GM19328 (cell line): Measurements from ENCODE around the gene NADK2.

Source experiments
- ATAC-seq: cut with Tn5 transposase; IDR thresholded peaks from one replicate; pipeline ENCODE4 v1.9.1; 2021; ENCODE audit warnings: mild to moderate bottlenecking, moderate library complexity; ENCODE audit not compliant: unreplicated experiment

Gene NADK2

DNA sequence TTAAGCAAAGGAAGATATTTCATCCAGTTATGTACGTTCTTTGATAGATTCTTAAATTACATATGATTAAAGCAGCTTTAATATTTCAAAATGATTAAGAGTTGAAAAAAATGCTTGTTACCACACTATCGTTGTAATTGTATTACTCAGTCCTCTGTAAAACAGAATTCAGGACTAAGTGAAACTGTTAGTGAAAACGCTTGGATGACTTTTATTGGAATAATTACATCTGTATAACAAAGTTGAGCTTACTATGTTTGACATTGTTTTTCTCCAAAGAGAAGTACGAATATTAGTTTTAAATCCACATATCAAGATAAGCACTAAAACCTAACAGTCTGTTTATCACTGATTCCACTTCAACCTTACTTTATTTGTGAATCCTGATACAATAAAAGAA lies 8.7 kb upstream of the NADK2 start:
- no peak for ATAC-seq

- no peak for ATAC-seq
Measured at GRCh38 chr5:36246036-36246800, 4.5 kb upstream of the NADK2 start.

- no peak for ATAC-seq
Measured at GRCh38 chr5:36244076-36244475, 2.4 kb upstream of the NADK2 start.

DNA sequence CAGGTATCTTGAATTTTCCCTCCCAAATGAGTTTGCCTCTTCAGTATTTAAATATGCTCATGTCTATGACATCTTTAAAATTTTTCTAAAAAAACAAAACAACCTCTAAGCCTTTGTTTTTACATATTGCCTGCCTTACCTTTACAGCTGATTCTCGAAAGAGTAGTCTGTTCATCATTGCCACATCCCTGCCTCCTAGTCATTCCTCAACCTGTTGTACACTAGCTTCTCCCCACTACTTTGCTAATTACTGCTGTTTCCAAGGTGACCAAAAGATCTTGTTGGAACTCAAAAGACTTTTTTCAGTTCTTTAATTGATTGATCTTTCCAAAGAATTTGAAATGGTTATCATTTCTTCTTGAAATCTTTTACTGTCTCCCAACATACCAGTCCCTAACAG lies 1.9 kb upstream of the NADK2 start:
- ATAC-seq, result no peak

- ATAC-seq, result no peak
Measured at GRCh38 chr5:36242534-36243485, 1.1 kb upstream of the NADK2 start.

- ATAC-seq, result no peak
Measured at GRCh38 chr5:36240779-36241630, 720 bp downstream of the NADK2 start.

DNA sequence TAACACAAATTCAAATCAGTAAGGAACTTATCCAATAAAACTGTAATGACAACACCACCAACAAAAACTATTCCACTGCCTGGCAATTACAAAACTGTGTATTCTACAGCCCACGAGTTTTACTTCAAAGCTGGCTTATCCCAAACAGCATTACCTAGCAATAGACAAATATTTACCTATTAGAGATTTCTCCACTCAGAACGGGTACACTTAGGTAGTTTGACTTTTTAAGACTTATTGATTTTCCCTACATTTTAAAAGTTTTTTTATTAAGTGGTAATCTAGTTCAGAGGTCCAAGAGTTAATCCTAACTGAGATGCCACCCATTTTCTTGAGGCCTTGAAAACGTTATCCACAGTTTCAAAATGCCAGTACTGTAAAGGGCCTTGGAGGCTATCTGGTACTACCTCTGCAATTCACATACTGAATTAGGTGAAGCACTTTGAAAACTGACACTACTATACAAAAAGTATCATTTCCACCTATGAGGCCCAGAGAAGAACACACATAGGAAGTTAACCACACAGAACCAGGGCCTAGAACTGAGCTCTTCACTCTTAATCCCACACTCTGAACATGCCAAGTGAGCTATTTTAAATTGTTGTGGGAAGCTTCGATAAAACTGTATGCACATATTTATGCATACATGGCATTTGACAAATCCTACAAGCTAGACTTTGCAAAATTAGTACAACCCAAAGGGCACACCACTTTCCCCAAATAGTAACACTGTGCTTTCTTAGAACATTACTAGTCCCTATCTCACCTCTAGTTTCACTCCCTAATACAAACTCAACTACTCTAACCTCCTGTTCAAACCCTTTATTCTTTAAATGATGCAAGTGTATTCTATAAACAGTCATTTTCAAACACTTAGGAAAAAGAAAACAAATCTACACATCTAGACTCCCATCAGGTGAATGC lies 2.1 kb downstream of the NADK2 start:
- no peak for ATAC-seq

DNA sequence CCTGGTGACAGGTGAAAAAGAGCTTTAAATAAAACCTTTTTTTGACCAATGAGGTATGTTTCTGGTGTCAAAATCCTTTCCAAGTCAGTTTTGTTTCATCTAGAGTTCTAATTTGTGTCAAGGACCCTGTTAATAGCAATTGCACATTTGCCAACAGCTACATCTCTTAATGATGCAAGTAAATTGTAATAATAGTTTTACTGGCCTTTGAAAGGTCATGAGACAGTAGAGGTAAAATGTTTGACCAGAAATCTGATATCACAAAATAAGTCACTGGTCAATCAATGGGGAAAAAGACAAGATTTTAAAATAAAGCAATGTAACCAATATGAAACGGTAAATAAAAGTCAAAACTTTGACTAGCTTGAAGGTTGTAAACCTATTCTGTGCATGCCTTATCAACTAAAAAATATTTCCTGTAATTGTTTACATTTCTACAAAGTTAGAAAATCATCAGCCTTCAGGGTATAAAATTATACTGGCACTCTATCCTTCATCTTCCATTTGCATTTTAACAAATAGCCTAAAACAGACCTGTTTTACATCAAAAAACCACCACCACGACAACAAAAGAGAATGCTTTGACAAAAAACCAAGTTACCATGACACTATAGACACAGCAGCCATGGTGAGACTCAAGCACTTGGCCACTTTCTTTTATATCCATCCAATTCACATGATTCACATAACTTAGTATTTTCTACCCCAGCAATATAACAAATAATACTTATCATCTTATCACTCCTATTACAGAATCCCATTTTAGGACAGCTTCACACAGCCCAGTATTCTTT lies 3.0 kb downstream of the NADK2 start:
- ATAC-seq, result no peak

DNA sequence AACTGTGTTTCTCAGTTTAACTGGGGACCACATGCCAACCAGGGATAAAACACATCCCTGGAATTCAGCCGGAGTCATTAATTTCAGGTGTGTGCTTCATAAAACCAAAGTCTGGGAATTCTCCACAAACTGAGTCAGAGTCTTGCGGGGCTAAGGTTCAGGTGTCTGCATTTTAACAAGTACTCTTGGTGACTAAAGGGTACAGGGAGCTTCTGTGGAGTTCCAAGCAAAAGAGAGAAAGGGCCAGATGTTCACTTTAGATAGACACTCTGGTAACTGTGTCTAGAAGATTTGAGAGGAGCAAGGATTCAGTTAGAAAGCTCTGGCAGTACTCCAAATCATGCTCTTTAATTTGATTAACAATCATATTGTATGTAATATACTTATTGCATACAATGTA lies 4.0 kb downstream of the NADK2 start:
- ATAC-seq, result no peak

DNA sequence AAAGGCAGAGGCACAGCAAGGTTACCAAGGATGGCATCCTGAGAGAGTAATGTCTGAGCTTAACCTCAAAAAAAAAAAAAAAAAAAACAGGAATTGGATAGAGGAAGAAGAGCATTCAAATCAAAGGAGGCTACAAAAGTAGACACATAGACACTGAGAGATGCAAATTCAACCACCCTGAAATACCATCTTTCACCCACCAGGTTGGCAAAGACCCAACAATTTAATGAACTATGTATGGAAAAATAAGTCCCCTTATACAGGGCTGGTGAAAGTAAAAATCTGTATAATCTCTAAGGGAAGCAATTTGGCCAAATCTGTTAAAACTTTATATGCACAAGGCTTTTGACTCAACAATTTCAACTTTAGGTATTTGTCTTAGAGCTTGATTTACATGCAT lies 4.9 kb downstream of the NADK2 start:
- ATAC-seq, result no peak

DNA sequence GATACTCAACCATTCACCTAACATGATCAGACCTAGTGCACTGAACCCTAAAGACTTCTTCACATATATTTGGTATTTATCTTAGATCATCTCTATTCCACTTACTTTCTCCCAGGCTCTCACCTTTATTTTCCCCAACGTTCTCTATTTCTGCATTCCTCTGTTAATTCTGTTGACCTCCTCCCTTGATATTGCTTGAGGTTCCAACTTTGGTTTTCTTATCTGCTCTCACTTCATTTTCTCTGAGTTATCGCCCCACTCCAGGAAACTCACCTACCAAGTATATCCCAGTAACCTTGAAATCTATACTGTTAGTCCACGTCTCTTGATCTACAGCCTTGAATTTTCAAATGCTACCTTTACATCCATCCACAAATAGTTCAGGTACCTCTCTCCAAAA lies 9.2 kb downstream of the NADK2 start:
- no peak for ATAC-seq

DNA sequence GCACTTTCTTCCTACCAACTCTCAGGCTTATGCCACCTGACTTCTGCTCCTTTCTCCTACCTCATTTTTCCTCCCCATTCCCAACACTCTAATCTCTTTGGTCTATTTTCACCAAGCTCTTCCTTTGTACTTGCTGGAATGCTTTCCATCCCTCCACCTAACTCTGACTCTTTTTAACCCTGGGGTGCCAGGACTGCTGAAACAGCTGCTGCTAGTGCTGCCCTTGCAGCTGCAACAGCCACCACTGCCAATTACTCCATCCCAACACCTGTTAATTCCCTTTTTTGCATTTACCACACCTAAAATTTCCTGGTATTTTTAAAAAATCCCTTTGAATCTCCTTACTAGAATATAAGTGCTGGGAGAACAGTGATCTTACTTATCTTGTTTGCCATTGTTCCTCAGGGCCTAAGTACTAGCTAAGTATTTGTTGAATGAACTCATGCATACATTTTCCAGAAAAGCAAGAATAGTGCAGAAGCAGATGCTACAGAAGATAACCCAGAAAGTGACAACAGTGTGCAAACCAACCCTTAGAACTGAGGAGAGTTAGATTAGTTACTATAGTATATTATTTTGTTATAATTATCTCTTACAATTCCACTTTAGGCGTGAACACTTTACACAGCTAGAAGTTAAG lies 11.5 kb downstream of the NADK2 start:
- ATAC-seq, result no peak

DNA sequence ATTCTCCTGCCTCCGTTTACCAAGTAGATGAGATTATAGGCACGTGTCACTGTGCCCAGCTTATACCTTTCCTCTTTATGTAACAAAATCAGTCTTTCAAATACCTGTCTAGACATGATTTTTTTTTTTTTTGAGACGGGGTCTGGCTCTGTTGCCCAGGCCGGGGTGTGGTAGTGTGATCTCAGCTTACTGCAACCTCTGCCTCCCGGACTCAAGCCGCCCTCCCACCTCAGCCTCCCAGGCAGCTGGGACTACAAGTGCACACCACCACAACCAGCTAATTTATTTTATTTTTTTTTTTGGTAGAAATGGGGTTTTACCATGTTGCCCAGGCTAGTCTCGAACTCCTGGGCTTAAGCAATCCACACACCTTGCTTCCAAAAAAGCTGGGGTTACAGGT lies 13.2 kb downstream of the NADK2 start:
- ATAC-seq, result no peak

- no peak for ATAC-seq
Measured at GRCh38 chr5:36227046-36227445, 14.7 kb downstream of the NADK2 start.

- ATAC-seq, result no peak
Measured at GRCh38 chr5:36222620-36223019, 19.1 kb downstream of the NADK2 start.

DNA sequence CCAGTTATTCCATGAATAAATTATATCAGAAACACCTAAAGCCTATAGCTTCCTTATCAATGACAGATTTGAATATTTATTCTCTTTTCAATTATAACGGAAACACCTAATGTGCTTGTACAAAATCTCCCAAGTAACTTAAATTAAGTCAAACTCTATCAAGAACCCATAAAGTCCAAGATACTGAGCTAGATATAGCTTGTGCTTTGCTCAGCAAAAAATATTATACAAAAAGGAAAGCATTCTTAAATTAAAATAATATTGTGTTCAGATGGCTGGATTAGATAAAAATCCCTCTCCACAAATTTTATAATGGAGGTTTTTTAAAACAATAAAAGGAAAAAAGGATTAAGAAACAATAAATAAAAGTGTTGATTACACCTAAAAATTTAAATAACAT lies 23.7 kb downstream of the NADK2 start:
- no peak for ATAC-seq

GRCh38 chr5:36217567-36217966 lies 24.2 kb downstream of the NADK2 start:
- ATAC-seq, result no peak

GRCh38 chr5:36215910-36216309 lies 25.8 kb downstream of the NADK2 start:
- no peak for ATAC-seq

DNA sequence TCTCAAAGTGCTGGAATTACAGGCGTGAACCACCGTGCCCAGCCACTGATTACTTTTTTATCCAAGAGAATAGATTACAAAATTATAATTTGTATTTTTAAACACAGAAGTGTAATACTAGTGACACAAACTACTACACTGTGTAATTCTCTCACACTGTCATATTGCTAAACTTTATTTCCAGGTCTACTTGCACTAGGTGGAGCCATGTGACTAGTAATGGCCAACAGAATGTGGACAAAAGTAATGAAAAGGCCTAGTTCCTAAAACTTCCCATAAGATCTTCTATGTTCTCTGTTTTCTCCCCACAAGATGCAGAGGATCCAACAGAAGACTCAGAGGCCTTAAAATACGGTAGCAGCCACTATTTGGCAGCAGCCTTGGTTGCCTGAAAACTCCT lies 27.3 kb downstream of the NADK2 start:
- no peak for ATAC-seq
